Nephron (organoid): ENCODE data around the gene PPM1F.
"Not testable (repeated sequence)": the region's sequence is repeated elsewhere in the genome, so short reads cannot be mapped to it uniquely, and the experiment has no call there.

Experiments used
- H3K27ac Mint-ChIP-seq, 3 experiments: 2 replicates each; pipeline ENCODE4 v1.8.0; 2020; ENCODE audit warnings: mixed read lengths in 3 of 3, mild to moderate bottlenecking in 2 of 3, moderate library complexity in 1 of 3
- H3K27me3 Mint-ChIP-seq: 2 replicates; pipeline ENCODE4 v1.8.0; 2021; ENCODE audit warnings: low read depth, mild to moderate bottlenecking, moderate library complexity, mixed read lengths
- H3K36me3 Mint-ChIP-seq: 2 replicates; pipeline ENCODE4 v1.8.0; 2020; ENCODE audit warnings: low read depth, mixed read lengths
- H3K4me1 Mint-ChIP-seq: 2 replicates; pipeline ENCODE4 v1.8.0; 2020; ENCODE audit warnings: mixed read lengths
- H3K4me3 Mint-ChIP-seq, 3 experiments: 2 replicates each; pipeline ENCODE4 v1.8.0; 2020; ENCODE audit warnings: mild to moderate bottlenecking in 3 of 3, mixed read lengths in 3 of 3, moderate library complexity in 2 of 3
- H3K9me3 Mint-ChIP-seq: 2 replicates; pipeline ENCODE4 v1.8.0; 2020; ENCODE audit warnings: mixed read lengths
- CTCF ChIP-seq, 3 experiments: fragments of 200-600 bp; sonication (generic); IDR thresholded peaks; one replicate each; pipeline ENCODE4 v1.5.0; 2021; ENCODE audit warnings: antibody characterized with exemption in 3 of 3; ENCODE audit not compliant: unreplicated experiment in 3 of 3

PPM1F gene

GRCh38 chr22:21916309-21916918, 36.2 kb downstream of the PPM1F start:
- Mint-ChIP-seq H3K27me3 (no peaks in the 10 kb centered on the region), H3K36me3 (no peaks in the 10 kb centered on the region), H3K27ac (no peak overlapping the region), H3K9me3 (no peaks in the 10 kb centered on the region), H3K4me1 (peaks cover 10% of the 10 kb centered on the region), H3K4me3 (no peak overlapping the region)
- no peak for TF ChIP-seq CTCF (IDR thresholded peaks at IDR 0.05; ENCODE audit: unreplicated experiment in 3 of 3)

- Mint-ChIP-seq H3K4me1 (peaks cover 10% of the 10 kb centered on the region), H3K9me3 (no peaks in the 10 kb centered on the region), H3K27me3 (no peaks in the 10 kb centered on the region), H3K4me3 (no peak overlapping the region), H3K36me3 (no peaks in the 10 kb centered on the region), H3K27ac (no peak overlapping the region)
- TF ChIP-seq CTCF (IDR thresholded peaks at IDR 0.05; ENCODE audit: unreplicated experiment in 3 of 3): no peak
Measured at GRCh38 chr22:21915624-21916308, 36.9 kb downstream of the PPM1F start.

- not testable (repeated sequence) for H3K36me3 Mint-ChIP-seq, H3K4me3 Mint-ChIP-seq, H3K27me3 Mint-ChIP-seq, H3K27ac Mint-ChIP-seq, H3K9me3 Mint-ChIP-seq
- peaks cover 10% of the 10 kb centered on the region for H3K4me1 Mint-ChIP-seq
Measured at GRCh38 chr22:21914033-21914642, 38.5 kb downstream of the PPM1F start.

DNA sequence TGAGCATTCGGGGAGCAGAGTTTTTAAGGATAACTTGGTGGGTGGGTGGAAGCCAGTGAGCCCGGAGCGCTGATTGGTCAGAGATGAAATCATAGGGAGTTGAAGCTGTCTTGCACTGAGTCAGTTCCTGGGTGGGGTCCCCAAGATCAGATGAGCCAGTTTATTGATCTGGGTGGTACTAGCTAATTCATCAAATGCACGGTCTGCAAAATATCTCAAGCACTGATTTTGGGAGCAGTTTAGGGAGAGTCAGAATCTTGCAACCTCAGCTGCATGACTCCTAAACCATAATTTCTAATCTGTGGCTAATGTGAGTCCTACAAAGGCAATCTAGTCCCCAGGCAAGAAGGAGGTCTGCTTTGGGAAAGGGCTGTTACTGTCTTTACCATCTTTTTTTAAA, 42.3 kb downstream of the PPM1F start:
- H3K9me3 Mint-ChIP-seq, H3K36me3 Mint-ChIP-seq, H3K4me1 Mint-ChIP-seq, H3K4me3 Mint-ChIP-seq, H3K27ac Mint-ChIP-seq, H3K27me3 Mint-ChIP-seq: not testable (repeated sequence)

DNA sequence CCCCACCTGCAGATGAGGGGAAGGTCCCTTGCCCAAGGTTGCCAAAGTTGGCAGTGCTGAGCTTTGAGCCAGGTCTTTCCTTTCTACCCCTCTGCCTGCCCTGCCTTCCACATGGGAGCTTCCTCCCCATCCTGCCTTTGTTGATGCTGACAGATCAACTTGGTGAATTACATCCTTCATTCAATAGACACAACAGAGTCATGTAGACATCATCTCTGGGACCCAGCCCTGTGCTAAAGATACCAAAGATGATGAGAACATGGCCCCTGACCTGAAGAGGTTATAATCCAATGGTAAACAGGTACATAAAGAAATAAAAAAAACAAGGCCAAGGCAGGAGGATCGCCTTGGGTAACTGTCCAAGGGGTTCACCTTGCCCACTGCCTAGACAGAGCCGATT, 42.8 kb downstream of the PPM1F start:
- no peaks in the 10 kb centered on the region for H3K4me1 Mint-ChIP-seq
- no peaks in the 10 kb centered on the region for H3K36me3 Mint-ChIP-seq
- no peak overlapping the region for H3K4me3 Mint-ChIP-seq
- H3K27ac Mint-ChIP-seq: no peak overlapping the region
- H3K9me3 Mint-ChIP-seq: no peaks in the 10 kb centered on the region
- TF ChIP-seq CTCF (IDR thresholded peaks at IDR 0.05; ENCODE audit: unreplicated experiment in 3 of 3): no peak
- no peaks in the 10 kb centered on the region for H3K27me3 Mint-ChIP-seq

GRCh38 chr22:21907638-21908522, 44.8 kb downstream of the PPM1F start:
- no peaks in the 10 kb centered on the region for H3K36me3 Mint-ChIP-seq
- no peaks in the 10 kb centered on the region for H3K9me3 Mint-ChIP-seq
- no peak overlapping the region for H3K4me3 Mint-ChIP-seq
- H3K27ac Mint-ChIP-seq: no peak overlapping the region
- no peaks in the 10 kb centered on the region for H3K4me1 Mint-ChIP-seq
- H3K27me3 Mint-ChIP-seq: peaks cover 5% of the 10 kb centered on the region
- no peak for TF ChIP-seq CTCF (IDR thresholded peaks at IDR 0.05; ENCODE audit: unreplicated experiment in 3 of 3)

- H3K9me3 Mint-ChIP-seq, H3K4me3 Mint-ChIP-seq, H3K4me1 Mint-ChIP-seq, H3K27me3 Mint-ChIP-seq, H3K36me3 Mint-ChIP-seq, H3K27ac Mint-ChIP-seq: not testable (repeated sequence)
Measured at GRCh38 chr22:21905234-21905633, 47.4 kb downstream of the PPM1F start.
